Caki2 (cell line): ENCODE measurements around the gene LSP1. TPM values are rescaled to one million over a fixed set of nuclear protein-coding genes. Genes with fewer than 3 reads are reported as not detected.
"Not testable (repeated sequence)": the region's sequence is repeated elsewhere in the genome, so short reads cannot be mapped to it uniquely, and the experiment has no call there.

Experiments used
- DNase-seq: peaks from one replicate; pipeline ENCODE4 v3.0.0-alpha.2; 2015; ENCODE audit warnings: low read depth
- in situ Hi-C: cut with HindIII; loops from 2 replicates; pipeline ENCODE4 v1.10.0; 2016; ENCODE audit warnings: low sequenced_read_pairs, low pct_unique_long_range_greater_than_20kb, mixed read lengths
- total RNA-seq: library from RNA; depleted of rRNA; stranded (reverse); fragments of >200 nt; shearing (Covaris generic); gene quantifications from 2 replicates; pipeline ENCODE4 v1.2.3, GENCODE V29; 2014; ENCODE audit warnings: low replicate concordance; rRNA removed

LSP1 gene, protein sequence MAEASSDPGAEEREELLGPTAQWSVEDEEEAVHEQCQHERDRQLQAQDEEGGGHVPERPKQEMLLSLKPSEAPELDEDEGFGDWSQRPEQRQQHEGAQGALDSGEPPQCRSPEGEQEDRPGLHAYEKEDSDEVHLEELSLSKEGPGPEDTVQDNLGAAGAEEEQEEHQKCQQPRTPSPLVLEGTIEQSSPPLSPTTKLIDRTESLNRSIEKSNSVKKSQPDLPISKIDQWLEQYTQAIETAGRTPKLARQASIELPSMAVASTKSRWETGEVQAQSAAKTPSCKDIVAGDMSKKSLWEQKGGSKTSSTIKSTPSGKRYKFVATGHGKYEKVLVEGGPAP
- not detected in 2 replicates for total RNA-seq

DNA sequence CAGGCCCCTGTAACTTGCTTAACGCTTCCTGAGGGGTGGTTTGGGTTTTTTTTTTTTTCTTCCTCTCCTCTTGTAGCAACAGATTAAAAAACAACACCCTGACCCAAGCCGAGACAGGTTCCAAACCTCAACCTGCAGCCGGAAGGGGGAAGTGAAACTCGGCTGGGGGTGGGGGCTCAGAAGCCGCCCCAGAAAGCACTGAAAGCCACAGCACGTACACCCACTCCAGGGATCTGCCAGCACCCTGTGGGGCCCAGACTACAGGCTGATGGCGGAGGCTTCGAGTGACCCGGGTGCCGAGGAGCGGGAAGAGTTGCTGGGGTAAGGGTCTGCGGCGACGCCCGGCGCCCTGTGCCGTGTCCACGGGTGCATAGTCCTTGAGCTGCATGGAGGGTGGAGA lies at the start of gene LSP1:
LSP1 (plus strand) TSS at position 208 of the 400 bp plus-strand sequence; CDS start at position 269, 61 bp downstream.
- no peak for DNase-seq
- in situ Hi-C loops, result no loop called here

DNA sequence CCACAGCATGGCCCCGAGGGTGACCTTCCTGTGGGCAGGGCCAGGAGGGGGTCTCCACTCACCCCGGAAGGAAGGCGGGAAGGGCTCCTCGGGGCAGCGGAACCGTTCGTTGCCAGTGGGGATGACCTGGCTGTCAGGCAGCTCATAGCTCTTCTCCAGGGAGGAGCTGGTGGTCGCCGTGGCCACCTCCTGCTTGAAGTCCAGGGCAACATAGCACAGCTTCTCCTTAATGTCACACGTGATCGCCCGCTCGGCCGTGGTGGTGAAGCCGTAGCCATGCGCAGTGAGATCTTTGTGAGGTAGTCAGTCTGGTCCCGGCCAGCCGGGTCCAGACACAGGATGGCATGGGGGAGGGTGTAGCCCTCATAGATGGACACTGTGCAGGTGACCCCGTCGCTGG lies 49.6 kb upstream of the LSP1 start:
- no peak for DNase-seq
- in situ Hi-C loops, result no loop called here

DNA sequence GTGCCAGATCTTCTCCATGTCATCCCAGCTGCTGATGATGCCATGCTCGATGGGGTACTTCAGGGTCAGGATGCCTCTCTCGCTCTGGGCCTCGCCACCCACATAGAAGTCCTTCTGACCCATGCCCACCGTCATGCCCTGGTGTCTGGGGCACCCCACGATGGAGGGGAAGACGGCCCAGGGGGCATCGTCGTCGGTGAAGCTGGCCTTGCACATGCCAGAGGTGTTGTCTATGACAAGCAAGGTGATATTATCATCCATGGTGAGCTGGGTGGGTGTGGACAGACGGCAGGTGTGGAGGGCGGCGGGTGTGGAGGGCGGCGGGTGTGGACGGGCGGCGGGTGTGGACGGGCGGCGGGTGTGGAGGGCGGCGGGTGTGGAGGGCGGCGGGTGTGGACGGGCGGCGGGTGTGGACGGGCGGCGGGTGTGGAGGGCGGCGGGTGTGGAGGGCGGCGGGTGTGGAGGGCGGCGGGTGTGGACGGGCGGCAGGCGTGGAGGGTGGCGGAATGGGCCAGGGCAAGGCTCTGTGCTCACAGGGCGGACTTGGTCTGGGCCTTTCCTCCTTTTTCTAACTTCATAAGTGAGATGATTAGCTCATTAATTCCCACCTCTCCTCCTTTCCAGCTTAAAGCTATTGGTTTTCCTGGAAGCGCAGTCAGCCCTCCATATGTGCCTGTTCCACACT lies 48.9 kb upstream of the LSP1 start:
- in situ Hi-C loops, DNase-seq: not testable (repeated sequence)

DNA sequence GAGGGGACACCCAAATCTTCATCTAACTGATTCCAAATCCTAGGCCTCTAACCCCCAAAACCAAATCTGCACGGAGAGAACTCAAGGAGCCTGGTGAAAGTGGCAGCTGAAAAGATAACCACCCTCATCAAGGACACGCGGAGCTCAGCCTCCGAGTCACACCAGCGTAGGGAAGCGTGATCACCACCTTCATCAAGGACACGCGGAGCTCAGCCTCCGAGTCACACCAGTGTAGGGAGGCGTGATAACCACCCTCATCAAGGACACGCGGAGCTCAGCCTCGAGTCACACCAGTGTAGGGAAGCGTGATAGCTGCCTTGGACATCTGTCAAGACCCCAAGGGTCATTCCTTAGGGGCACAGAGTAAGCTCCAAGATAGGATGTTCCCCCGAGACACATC lies 47.4 kb upstream of the LSP1 start:
- in situ Hi-C loops, result no loop called here
- no peak for DNase-seq

DNA sequence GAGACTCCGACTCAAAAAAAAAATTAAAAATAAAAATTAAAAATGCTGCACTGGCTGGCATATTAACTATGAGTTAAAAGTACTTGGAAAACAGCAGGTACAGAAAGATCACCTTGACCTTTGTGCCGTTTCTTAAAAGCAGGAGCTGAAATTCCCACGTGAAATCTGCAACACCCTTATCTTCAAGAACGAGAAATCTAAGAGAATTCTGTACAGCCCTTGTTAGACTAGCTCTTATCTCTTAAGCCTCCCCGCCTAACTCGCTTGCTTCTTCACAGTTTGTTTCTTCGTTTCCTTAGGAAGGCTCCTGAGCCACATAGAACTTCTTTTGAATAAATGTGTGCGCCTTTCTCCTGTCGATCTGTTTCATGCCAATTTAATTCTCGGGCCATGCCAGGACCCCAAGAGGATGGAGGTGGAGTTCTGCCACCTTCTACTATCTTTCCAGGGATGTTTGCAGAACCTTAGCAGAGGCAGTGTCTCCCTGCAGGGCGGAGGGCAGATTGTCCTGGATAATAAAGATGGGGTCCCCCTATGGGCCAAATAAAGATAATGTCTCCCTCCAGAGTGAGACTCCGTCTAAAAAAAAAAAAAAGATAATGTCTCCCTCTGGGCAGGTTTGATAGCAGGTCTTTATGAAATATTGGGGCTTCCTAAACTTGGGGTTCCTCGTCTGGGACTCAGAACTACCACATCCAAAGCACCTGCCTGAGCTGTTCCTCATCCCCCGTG lies 45.5 kb upstream of the LSP1 start:
- in situ Hi-C loops, result no loop called here

DNA sequence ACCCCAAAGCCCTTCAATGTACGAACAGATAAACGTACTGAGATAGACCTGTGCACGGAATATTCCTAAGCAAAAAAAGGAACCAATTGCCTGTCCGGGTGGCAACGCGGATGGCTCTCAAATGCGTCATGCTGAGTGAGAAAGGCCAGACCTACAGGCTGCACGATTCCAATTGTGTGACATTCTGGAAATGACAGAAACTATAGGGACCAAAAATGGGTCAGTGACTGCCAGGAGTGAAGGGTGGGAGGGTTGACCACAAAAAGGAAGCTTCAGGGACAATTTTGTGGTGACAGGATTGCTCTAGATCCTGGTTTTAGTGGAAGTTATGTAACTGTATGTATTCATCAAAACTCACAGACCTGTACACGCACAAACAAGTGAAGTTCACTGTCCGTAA lies 42.1 kb upstream of the LSP1 start:
- DNase-seq, result no peak
- in situ Hi-C loops, result no loop called here

More for the DNA sequence above, 45.5 kb upstream of the LSP1 start:
- DNase-seq, result no peak

DNA sequence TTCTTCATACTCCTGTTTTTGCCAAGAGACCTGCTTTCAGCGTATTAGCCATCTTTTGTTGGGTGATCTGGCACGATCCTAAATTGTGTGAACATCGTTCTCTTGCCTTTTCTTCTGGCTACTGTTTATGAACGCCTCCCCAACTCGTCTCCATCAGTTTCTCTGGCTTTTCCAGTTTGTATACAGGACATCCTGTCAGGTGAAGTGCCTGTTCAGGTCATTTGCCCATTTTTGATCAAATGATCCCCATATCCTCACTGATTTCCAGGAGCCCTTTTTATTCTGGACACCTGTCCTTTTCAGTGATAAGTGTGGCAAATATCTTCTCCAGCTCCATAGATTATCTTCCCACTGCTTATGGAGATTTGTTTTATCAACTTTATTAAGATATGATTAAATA lies 40.6 kb upstream of the LSP1 start:
- in situ Hi-C loops, result no loop called here
- DNase-seq, result no peak

DNA sequence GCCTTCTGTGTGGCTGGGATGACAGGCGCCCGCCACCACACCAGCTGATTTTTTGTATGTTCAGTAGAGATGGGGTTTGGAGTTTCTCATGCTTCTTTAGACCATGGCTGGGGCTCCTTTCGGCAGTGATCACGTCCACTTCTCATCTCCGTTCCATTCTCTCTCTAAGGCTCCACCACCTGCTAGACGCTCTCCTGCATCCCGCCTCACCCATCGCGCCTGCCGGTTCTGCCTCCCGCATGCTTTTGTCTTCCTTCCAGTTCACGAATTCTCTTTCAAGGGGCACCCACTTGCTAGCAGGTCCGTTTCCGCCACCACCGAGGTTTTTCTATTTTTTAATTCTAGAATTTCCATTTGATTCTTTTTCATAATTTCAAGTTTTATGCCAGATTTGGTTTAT lies 40.1 kb upstream of the LSP1 start:
- in situ Hi-C loops, result no loop called here
- no peak for DNase-seq

DNA sequence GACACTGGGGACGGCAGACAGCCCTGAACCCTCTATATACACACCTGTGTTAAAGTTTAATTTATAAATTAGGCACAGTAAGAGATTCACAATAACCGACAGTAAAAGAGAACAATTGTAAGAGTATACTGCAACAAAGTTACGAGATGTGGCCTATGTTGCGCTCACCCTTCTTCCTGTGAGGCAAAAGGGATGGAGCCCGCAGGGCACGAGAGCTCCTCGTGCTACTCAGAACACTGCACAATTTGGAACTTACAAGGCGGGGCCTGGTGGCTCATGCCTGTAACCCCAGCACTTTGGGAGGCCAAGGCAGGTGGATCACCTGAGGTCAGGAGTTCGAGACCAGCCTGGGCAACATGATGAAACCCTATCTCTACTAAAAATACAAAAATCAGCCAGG lies 39.5 kb upstream of the LSP1 start:
- DNase-seq, in situ Hi-C loops: not testable (repeated sequence)

DNA sequence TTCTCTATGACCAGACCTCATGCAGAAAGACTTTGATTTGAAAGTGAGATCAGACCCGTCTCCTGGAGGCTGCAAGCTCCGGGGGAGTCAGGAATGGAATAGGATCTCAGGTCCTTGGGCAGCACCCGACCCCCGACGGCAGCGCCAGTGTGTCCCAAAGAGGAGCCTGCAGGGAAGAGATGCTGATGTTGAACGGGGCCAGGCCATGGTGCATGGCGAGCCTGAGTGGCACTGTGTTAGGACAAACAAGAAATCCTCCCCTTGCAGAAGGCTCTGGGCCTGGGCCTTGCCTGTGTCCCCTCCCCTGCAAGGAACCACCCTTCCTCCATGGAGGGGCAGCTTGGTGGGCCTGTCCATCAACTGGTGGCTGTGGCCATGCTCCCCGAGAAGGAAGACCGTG lies 38.2 kb upstream of the LSP1 start:
- DNase-seq, result no peak
- in situ Hi-C loops, result no loop called here

DNA sequence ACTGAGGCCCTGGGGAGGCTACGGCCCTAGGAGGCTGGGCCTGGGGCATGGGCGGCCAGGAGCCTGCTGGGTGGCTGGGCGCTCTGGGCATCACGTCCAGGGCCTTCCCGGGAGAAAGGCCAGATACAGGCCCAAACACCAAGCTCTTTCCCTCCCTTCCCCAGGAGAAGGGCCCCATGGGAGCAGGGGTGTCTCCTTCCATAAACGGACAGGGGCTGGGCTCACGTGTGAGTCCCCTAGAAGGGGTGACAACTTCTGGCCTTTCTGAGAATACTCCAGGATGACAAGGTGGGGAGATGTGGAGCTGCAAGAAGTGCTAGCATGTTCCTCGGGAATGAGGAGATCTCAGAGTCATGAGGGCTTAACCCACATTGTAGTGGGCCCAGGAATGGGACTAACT lies 37.6 kb upstream of the LSP1 start:
- no peak for DNase-seq
- in situ Hi-C loops, result no loop called here

DNA sequence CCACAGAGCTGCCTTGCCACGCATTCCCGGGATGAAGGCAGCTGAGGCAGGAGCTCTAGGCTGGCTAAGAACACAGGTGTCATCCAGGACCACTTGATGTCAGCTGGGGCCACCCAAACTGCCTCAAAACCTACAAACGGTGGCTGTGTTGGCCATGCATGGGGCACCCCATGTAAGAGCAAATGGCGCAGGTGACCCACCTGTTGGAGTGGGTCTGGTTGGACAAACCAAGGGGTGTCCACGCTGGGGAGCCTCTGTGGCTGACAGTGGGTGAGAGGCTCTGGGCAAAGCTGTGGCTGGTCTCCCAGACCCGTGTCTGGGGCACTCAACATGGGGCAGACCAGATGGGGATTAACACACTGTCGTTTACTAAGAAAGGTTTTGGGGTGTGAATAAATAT lies 37.1 kb upstream of the LSP1 start:
- in situ Hi-C loops, result no loop called here
- DNase-seq, result no peak

DNA sequence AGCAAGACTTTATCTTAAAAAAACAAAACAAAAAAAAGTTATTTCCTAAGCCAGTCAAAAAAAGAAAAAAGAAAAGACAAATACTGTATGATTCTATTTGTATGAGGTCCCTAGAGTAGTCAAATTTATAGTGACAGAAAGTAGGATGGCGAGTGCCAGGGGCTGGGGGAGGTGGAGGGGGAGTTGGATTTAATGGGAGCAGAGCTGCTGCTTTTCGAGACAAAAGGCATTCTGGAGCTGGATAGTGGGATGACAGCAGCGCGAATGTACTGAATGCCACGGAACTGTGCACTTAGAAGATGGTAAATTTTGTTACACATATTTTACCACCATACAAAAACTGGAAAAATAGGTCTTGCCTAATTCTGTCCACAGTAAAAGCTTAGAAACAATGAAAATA lies 35.9 kb upstream of the LSP1 start:
- no peak for DNase-seq
- in situ Hi-C loops, result no loop called here

DNA sequence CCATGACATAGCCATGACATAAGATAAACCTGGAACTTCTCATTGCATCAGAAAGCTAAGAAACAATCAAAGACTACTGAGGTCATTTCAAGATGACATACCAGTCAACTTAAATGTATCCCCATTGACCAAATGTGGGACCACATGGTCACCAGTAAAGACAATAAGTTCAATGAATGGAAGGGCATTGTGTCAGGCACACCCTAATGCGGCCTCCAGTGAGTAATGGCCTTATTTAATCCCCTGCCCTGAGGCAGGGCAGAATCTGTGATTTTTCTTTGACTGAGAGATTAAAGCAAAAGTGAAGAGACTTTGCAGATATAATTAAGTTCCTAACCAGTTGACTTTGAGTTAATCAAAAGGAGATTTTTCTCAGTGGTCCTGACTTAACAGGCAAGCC lies 35.4 kb upstream of the LSP1 start:
- in situ Hi-C loops, result no loop called here
- no peak for DNase-seq

DNA sequence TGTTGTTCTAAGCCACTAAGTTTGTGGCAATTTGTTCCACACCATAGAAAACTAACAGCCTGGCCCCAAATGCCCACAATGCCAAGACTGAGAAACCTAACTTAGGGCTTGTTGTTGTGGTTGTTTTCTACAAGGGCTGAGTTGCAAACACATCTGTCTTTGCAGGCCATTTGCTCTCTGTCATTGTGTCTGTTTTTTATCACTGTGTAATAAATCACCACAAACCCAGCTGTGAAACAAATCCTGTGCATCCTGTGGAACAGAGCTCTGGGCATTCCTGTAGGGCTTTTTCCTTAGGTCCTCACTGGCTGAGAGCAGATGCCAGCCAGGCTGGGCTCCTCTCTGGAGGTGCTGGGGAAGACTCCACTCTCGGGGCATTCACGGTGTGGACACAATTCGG lies 33.8 kb upstream of the LSP1 start:
- in situ Hi-C loops, result no loop called here
- DNase-seq, result no peak

DNA sequence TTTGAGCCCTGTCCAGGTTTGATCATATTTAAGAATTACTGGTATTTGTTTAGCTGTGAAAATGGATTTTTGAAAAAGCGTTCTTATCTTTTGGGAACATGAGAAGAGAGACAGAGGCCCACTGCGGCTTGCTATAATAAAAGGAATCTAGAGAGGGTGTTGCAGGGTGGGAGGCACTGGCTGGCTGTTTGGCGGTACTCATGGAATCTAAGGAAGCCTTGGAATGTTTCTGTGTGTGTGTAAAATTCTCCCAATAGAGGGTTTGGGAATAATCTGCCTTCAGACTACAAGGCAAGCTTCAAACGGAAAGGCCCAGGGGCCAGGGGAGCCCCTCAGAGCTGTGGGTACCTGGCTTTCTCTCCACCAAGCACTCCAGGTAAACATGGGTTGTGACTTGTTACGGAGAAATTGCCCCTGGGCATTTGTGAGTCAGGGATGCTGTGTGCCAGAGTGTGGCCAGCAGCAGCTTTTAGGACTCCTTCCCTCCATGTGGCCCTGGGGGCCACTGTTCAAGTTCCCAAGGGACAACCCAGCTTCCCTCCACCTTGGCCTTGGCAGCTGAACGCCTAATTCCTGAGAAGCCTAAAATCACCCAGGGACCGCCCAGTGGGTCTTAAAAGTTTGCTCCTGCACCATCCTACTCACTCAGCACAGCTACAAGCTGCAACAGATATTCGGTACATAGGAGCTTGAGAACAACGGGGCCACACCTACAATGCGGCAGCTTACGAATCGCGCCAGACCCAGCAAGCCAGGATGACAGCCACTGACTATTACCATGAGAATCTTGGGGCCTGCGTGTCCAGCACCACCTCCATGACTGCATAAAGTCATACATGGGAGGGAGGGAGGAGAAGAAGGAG lies 32.2 kb upstream of the LSP1 start:
- in situ Hi-C loops, result no loop called here
- DNase-seq, result no peak

DNA sequence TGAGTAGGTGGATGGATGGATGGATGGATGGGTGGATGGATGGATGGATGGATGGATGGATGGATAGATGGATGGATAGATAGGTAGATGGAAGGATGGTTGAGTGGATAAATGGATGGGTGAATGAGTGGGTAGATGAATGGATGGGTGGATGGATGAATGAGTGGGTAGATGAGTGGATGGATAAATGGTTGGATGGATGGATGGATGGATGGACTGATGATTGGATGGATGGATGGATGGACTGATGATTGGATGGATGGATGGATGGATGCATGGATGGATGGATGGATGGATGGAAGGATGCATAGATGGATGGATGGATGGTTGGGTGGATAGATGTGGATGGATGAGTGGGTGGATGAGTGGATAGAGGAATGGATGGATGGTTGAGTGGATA lies 31.3 kb upstream of the LSP1 start:
- in situ Hi-C loops, result no loop called here

DNA sequence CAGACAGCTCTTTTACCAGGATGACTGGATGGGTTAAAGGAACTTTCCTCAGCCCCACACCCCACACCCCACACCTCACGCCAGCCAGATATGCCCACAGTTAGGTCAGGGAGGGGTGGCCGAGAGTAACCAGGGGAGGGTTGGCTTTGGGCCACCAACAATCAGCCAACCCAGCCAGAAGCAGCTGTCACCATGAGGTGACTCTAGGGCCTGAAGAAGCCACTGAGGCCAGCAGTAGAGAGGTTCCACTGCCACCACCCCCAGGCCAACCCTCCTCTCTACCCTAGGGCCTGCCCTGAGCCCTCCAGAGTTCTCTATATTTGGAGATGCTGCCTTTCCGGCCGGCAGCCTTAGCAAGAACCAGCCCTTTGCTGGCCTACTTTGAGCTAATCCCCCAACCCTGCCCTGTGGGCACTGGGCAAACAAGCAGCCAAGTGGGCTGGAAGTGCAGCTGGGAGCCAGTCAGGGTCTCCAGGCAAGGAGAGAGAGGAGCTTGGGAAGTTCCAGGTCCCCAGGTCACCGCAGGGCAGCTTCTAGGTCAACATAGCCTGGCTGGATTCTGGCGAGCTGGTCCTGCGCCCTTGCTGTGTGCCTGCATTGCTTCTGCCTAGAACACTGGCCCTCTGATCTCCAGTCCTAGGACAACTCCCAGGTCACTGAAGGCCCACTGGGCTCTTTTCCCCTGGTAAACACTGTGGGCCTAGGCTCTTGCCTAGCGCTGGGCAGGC lies 30.1 kb upstream of the LSP1 start:
- DNase-seq, result no peak
- in situ Hi-C loops, result no loop called here

More for the DNA sequence above, 31.3 kb upstream of the LSP1 start:
- DNase-seq, result no peak
